Measurements from ENCODE around the gene ABLIM1.

DNA sequence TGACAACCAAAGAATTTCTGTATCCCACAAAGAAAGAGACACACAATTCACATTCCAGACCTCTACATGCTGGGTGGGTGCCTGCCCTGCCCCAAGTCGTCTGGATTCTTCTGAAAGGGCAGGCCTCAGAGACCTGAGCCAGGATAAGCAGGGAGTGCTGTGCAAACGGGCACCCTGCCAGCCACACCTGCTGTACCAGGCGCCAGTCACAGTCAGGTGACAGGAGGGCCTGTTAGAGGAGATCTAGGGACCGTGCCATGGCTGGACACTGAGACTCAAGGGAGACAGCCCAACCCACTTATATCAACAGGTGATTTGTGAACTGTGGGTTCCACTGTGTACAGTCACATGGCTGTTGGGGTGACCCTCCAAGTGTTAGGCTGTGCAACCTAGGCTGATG is 150.6 kb downstream of the ABLIM1 start:
- TF ChIP-seq, protein P1, sequence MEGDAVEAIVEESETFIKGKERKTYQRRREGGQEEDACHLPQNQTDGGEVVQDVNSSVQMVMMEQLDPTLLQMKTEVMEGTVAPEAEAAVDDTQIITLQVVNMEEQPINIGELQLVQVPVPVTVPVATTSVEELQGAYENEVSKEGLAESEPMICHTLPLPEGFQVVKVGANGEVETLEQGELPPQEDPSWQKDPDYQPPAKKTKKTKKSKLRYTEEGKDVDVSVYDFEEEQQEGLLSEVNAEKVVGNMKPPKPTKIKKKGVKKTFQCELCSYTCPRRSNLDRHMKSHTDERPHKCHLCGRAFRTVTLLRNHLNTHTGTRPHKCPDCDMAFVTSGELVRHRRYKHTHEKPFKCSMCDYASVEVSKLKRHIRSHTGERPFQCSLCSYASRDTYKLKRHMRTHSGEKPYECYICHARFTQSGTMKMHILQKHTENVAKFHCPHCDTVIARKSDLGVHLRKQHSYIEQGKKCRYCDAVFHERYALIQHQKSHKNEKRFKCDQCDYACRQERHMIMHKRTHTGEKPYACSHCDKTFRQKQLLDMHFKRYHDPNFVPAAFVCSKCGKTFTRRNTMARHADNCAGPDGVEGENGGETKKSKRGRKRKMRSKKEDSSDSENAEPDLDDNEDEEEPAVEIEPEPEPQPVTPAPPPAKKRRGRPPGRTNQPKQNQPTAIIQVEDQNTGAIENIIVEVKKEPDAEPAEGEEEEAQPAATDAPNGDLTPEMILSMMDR (IDR thresholded peaks at IDR 0.05; ENCODE audit: low read length) = no peak
- TF ChIP-seq EZH2phosphoT487 (IDR thresholded peaks at IDR 0.05; ENCODE audit: low read length) = no peak

All from MM.1S (cell line).